GDM1 (cell line): ENCODE results near the gene ATAD1.
"Not testable (repeated sequence)": the region's sequence is repeated elsewhere in the genome, so short reads cannot be mapped to it uniquely, and the experiment has no call there.

ENCODE experiments used
- DNase-seq: peaks from one replicate; lab custom pipeline; 2025; lab: John Stamatoyannopoulos, UW

ATAD1 gene

DNA sequence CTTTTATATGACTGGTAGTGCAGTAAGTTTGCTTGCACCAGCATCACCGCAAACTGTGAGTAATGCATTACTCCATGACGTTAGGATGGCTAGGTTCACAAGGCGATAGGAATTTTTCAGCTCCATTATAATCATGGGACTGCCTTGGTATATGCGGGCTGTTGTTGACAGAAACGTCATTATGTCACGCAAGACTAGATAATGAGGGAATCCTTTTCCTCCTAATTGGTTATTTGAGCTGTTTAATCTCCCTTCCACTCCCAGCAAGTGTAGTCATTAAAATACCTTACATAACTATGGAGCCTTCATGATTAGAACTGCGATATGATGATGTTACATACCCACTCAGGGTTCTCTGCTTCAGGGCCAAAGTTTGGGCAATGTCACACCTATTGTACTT, 28.0 kb upstream of the ATAD1 start:
- no peak for DNase-seq

DNA sequence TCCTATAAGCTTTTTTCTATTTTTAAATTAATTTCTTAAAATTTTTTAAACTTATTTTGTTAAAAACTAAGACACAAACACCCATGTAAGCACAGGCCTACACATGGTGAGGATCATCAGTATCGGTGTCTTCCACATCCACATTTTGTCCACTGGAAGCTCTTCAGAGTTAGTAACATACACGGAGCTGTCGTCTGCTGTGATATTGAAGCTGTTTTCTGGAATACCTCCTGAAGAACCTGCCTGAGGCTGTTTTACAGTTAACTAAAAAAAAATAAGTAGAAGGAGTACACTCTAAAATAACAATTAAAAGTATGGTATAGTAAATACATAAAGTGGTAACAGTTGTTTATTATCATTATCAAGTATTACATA, 27.6 kb upstream of the ATAD1 start:
- no peak for DNase-seq

GRCh38 chr10:87844837-87845623, 27.0 kb upstream of the ATAD1 start:
- no peak for DNase-seq

DNA sequence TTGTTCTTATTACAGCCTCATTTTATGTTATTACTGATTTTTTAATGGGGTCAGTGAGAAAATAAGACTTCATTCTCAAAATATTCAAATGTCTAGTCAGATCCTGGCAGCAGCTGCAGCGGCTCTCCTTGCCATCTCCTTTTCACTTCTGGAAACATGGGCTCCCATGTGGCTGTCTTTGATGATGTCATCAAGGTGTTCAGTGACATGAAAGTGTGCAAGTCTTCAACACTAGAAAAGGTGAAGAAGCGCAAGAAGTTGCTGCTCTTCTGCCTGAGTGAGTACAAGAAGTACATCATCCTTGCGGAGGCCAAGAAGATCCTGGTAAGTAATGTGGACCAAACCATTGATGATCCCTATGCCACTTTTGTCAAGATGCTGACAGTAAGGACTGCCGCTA, 25.7 kb upstream of the ATAD1 start:
- DNase-seq = no peak

- DNase-seq = peak; percentile 60
These were observed 24.9 kb upstream of the ATAD1 start for GRCh38 chr10:87842776-87843497.

DNA sequence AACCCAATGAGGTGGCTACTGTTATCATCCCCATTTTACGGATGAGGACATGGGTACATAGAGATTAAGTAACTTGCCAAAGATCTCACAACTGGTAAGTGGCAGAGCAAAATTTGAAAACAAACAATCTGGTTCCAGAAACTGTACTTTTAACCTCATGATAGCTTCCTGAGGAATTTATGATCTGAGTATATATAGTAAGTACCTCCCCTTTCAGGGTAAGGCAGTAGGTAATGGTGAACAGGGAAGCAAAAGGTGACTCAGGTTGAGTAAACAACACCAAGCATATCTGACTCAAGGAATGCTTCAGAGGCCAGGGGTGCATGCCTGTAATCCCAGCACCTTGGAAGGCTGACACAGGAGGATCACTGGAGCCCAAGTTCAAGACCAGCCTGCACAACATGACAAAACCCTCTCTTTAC, 24.2 kb upstream of the ATAD1 start:
- DNase-seq = no peak

- DNase-seq = no peak
These were observed 23.2 kb upstream of the ATAD1 start for GRCh38 chr10:87841186-87841585.

GRCh38 chr10:87838650-87839049, 20.6 kb upstream of the ATAD1 start:
- no peak for DNase-seq

DNA sequence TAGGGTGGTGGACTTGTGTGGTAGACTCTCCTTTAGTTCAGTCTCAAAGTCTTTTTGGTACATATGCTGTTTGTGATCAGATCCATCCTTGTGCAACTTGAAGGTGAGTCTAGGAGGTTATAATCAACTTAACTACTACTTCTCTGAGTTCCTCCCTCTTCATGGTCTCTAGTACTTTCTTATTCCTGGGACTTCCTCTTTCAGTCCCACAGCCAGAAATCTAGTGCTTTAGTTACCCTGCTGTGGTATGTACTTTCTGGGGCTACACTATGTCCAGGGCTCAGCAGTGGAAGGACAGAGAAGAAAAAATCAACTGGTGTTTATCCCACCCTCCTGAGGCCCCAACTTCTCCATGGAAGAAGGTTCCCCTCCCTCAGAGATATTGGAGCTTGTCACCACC, 19.4 kb upstream of the ATAD1 start:
- peak; percentile 28 for DNase-seq

DNA sequence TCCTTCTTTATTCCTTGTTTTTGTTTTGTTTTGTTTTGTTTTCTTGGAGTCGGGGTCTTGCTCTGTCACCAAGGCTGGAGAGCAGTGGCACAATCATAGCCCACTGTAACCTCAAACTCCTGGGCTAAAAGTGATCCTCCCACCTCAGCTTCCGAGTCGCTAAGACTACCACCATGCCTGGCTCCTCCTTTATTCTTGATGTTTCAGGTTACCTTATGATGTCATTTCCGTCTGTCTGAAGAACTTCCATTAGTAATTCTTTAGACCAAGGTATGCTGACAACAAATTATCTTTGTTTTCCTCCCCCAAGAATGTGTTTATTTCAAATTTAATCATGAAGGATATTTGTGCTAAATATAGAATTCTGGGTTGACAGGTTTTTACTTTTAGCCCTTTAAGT, 18.1 kb upstream of the ATAD1 start:
- no peak for DNase-seq

- no peak for DNase-seq
These were observed 12.1 kb upstream of the ATAD1 start for GRCh38 chr10:87829986-87830729.

DNA sequence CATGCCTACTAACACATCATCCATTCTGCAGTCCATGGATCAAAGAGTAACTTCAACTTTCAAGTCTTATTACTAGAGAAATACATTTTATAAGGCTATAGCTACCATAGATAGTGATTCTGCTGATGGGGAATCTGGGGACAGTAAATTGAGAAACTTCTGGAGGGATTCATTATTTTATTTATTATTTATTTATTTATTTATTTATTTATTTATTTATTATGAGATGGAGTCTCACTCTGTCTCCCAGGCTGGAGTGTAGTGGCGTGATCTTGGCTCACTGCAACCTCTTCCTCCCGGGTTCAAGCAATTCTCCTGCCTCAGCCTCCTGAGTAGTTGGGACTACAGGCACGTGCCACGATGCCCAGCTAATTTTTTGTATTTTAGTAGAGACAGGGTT, 11.0 kb upstream of the ATAD1 start:
- not testable (repeated sequence) for DNase-seq

DNA sequence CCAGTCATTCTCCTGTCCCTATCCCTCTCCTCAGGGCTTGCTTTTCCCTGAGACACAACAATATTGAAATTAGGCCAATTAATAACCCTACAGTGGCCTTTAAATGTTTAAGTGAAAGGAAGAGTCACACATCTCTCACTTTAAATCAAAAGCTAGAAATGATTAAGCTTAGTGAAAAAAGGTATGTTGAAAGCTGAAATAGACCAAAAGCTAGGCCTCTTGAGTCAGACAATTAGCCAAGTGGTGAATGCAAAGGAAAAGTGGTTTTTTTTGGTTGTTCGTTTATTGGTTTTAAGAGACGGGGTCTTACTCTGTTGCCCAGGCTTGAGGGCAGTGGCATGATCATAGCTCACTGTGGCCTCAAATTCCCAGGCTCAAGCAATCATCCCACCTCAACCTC, 9.7 kb upstream of the ATAD1 start:
- DNase-seq = no peak

- no peak for DNase-seq
These were observed 8.6 kb upstream of the ATAD1 start for GRCh38 chr10:87826653-87827052.

DNA sequence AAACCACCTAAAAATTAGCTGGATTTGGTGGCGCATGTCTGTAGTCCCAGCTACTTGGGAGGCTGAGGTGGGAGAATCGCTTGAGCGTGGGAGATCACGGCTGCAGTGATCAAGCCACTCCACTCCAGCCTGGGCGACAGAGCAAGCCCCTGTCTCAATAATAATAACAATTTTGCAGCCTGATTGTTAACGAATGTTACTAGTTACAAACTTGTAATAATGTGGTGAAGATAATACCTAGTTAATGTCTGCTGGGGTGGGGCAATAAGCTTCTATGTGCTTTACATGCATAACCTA, 1.2 kb upstream of the ATAD1 start:
- no peak for DNase-seq

- DNase-seq = peak; percentile 33
These were observed 671 bp upstream of the ATAD1 start for GRCh38 chr10:87818505-87819288.

GRCh38 chr10:87816898-87817608, 973 bp downstream of the ATAD1 start:
- DNase-seq = no peak

DNA sequence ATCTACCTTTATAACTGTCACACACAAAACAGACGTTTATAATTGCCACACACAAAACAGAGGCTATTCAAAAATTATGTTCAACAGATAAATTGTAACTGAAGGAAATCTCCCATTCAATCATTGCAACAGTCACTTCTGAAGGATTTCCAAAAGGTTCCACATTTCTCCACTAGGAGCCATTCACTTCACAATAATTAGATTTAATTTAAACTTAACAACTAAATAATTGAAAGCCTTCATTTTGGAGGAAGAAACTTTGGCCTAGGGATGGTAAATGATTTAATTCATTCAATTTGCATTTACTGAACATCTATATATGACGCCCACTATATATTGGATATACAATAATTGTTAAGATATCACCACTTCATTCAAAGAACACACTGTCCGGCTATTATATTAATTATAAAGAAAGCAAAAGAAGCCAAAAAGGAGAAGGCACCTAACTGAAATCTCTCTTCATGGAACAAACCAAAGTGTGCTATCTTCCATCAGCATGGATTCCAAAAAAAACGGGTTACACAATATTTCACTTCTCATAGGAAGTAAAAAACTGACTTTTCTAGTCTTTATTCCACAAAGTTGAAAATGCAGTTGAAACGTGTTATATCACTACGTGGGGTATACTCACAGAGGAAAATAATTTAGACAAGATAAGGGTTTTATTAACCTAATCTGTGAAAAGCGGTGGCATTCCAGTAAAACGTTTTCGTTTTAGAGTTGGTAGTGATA, 1.7 kb downstream of the ATAD1 start:
- DNase-seq = no peak

GRCh38 chr10:87804939-87805569, 13.0 kb downstream of the ATAD1 start:
- no peak for DNase-seq

GRCh38 chr10:87803831-87804230, 14.2 kb downstream of the ATAD1 start:
- no peak for DNase-seq

DNA sequence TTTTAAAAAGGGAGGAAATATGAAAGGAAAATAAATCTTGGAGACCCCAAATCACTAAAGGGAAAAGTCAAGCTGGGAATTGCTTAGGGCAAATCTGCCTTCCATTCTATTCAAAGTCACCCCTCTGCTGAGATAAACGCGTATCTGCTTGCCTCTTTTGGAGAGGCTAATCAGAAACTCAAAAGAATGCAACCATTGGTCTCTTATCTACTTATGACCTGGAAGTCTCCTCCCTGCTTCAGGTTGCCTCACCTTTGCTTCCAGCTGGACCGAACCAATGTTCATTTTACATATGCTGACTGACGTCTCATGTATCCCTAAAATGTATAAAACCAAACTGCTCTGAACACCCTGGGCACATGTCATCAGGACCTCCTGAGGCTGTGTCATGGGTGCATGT, 14.7 kb downstream of the ATAD1 start:
- DNase-seq = no peak
